Left ventricle myocardium inferior (tissue), 1 donor: ENCODE measurements around the gene COA1. TPM values are rescaled to one million over a fixed set of nuclear protein-coding genes. Genes with fewer than 3 reads are reported as not detected.

ENCODE experiments used
- DNase-seq: peaks from one replicate; pipeline ENCODE4 v3.0.0-alpha.2; 2020
- H3K27ac ChIP-seq: fragments of 200-600 bp; replicated peaks from 2 replicates; pipeline ENCODE4 v1.8.0; 2021
- H3K27me3 ChIP-seq: fragments of 200-600 bp; 2 replicates; pipeline ENCODE4 v1.8.0; 2021; ENCODE audit warnings: low read depth
- H3K36me3 ChIP-seq: fragments of 200-600 bp; 2 replicates; pipeline ENCODE4 v1.8.0; 2021
- H3K4me1 ChIP-seq: fragments of 200-600 bp; 2 replicates; pipeline ENCODE4 v1.8.0; 2021
- H3K4me3 ChIP-seq: fragments of 200-600 bp; 2 replicates; pipeline ENCODE4 v1.8.0; 2021; ENCODE audit warnings: mild to moderate bottlenecking, moderate library complexity
- H3K9me3 ChIP-seq: fragments of 200-600 bp; replicated peaks from 2 replicates; pipeline ENCODE4 v1.8.0; 2021
- CTCF ChIP-seq: fragments of 200-600 bp; IDR thresholded peaks from 2 replicates; pipeline ENCODE4 v1.8.0; 2021; ENCODE audit warnings: antibody characterized with exemption, mild to moderate bottlenecking, borderline replicate concordance
- intact Hi-C: fragments of 100-400 bp; cut with micrococcal nuclease; formaldehyde crosslinking; loops from one replicate; pipeline ENCODE4 v1.11.0; 2022
- total RNA-seq: library from RNA; stranded (reverse); fragmentation: NEBNext Ultra II Directional; extraction: Animal tissue kit (Norgen Biotek cat#: 25700); gene quantifications from one replicate; pipeline ENCODE4 v1.2.1, GENCODE V29; 2021
- donor health status: DM: no; HTN: yes; CAD: no; lungs with severe emphysema.

The COA1 gene
- total RNA-seq, 1 donor from 2014 or later, result 76.5 TPM

GRCh38 chr7:43612599-43613589, 116.4 kb downstream of the COA1 start:
- TF ChIP-seq CTCF, result no peak
- peaks cover 28% of the 10 kb centered on the region for H3K36me3 ChIP-seq
- H3K27ac ChIP-seq, result peak overlapping the region; percentile 41
- no peak overlapping the region for H3K4me3 ChIP-seq
- peaks cover 15% of the 10 kb centered on the region for H3K4me1 ChIP-seq
- no peaks in the 10 kb centered on the region for H3K9me3 ChIP-seq
- H3K27me3 ChIP-seq, result no peaks in the 10 kb centered on the region
- intact Hi-C loops, result no loop called here
- no peak for DNase-seq

GRCh38 chr7:43612128-43612527, 117.2 kb downstream of the COA1 start:
- Histone ChIP-seq H3K36me3 (peaks cover 28% of the 10 kb centered on the region), H3K4me3 (no peak overlapping the region), H3K4me1 (peaks cover 15% of the 10 kb centered on the region), H3K27ac (peak overlapping the region; percentile 41), H3K27me3 (no peaks in the 10 kb centered on the region), H3K9me3 (no peaks in the 10 kb centered on the region)
- DNase-seq, result no peak
- TF ChIP-seq CTCF, result no peak
- intact Hi-C loops, result no loop called here

- Histone ChIP-seq H3K4me1 (peaks cover 21% of the 10 kb centered on the region), H3K27ac (no peak overlapping the region), H3K4me3 (no peak overlapping the region), H3K9me3 (no peaks in the 10 kb centered on the region), H3K36me3 (peaks cover 28% of the 10 kb centered on the region), H3K27me3 (no peaks in the 10 kb centered on the region)
- intact Hi-C loops, result no loop called here
- TF ChIP-seq CTCF, result no peak
- DNase-seq, result no peak
Observed at GRCh38 chr7:43609097-43609496, 120.2 kb downstream of the COA1 start.

GRCh38 chr7:43604251-43604650, 125.1 kb downstream of the COA1 start:
- no peak overlapping the region for H3K4me3 ChIP-seq
- no peak overlapping the region for H3K27ac ChIP-seq
- no peak for TF ChIP-seq CTCF
- intact Hi-C loops, result no loop called here
- peaks cover 23% of the 10 kb centered on the region for H3K36me3 ChIP-seq
- no peak for DNase-seq
- H3K27me3 ChIP-seq, result no peaks in the 10 kb centered on the region
- peaks cover 17% of the 10 kb centered on the region for H3K4me1 ChIP-seq
- H3K9me3 ChIP-seq, result no peaks in the 10 kb centered on the region

GRCh38 chr7:43602256-43602655, 127.1 kb downstream of the COA1 start:
- DNase-seq, result no peak
- Histone ChIP-seq H3K4me1 (peaks cover 17% of the 10 kb centered on the region), H3K9me3 (no peaks in the 10 kb centered on the region), H3K36me3 (peaks cover 33% of the 10 kb centered on the region), H3K27me3 (no peaks in the 10 kb centered on the region), H3K27ac (no peak overlapping the region), H3K4me3 (no peak overlapping the region)
- TF ChIP-seq CTCF, result no peak
- intact Hi-C loops, result no loop called here
